Lower lobe of right lung (tissue), 2 donors: ENCODE data around the gene PLEKHN1. TPM values are rescaled to one million over a fixed set of nuclear protein-coding genes. Genes with fewer than 3 reads are reported as not detected.
A peak's percentile ranks its signal among the peaks of the same experiment; 100 is the strongest.

Experiments used
- ATAC-seq, 2 donors: fragments of 200-7000 bp; cut with Tn5 transposase; one replicate each; pipeline ENCODE4 v1.9.1; 2020 to 2022; ENCODE audit warnings: mild to moderate bottlenecking in 2 of 2, moderate library complexity in 2 of 2
- DNase-seq: peaks from one replicate; pipeline ENCODE4 v3.0.0-alpha.2; 2020
- H3K27ac ChIP-seq: fragments of 200-600 bp; one replicate; pipeline ENCODE4 v1.8.0; 2022
- H3K27me3 ChIP-seq: fragments of 200-600 bp; one replicate; pipeline ENCODE4 v1.8.0; 2022; ENCODE audit warnings: low read depth
- H3K36me3 ChIP-seq: fragments of 200-600 bp; one replicate; pipeline ENCODE4 v1.8.0; 2022; ENCODE audit warnings: mild to moderate bottlenecking
- H3K4me1 ChIP-seq: fragments of 200-600 bp; one replicate; pipeline ENCODE4 v1.8.0; 2022
- H3K4me3 ChIP-seq: fragments of 200-600 bp; one replicate; pipeline ENCODE4 v1.8.0; 2022; ENCODE audit warnings: mild to moderate bottlenecking
- H3K9me3 ChIP-seq: fragments of 200-600 bp; one replicate; pipeline ENCODE4 v1.8.0; 2022
- CTCF ChIP-seq: fragments of 200-600 bp; IDR thresholded peaks from one replicate; pipeline ENCODE4 v1.8.0; 2022; ENCODE audit warnings: antibody characterized with exemption, mild to moderate bottlenecking
- intact Hi-C: fragments of 100-400 bp; cut with DNase I; formaldehyde crosslinking; loops from one replicate; pipeline ENCODE4 v1.11.0; 2022
- total RNA-seq: library from RNA; stranded (reverse); fragmentation: NEBNext Ultra II Directional; extraction: Animal tissue kit (Norgen Biotek cat#: 25700); gene quantifications from one replicate; pipeline ENCODE4 v1.2.1, GENCODE V29; 2021
- donor health status: DM: no; HTN: yes; CAD: no; lungs with severe emphysema.

Gene PLEKHN1
- total RNA-seq, 1 donor from 2014 or later, result 1.2 TPM

DNA sequence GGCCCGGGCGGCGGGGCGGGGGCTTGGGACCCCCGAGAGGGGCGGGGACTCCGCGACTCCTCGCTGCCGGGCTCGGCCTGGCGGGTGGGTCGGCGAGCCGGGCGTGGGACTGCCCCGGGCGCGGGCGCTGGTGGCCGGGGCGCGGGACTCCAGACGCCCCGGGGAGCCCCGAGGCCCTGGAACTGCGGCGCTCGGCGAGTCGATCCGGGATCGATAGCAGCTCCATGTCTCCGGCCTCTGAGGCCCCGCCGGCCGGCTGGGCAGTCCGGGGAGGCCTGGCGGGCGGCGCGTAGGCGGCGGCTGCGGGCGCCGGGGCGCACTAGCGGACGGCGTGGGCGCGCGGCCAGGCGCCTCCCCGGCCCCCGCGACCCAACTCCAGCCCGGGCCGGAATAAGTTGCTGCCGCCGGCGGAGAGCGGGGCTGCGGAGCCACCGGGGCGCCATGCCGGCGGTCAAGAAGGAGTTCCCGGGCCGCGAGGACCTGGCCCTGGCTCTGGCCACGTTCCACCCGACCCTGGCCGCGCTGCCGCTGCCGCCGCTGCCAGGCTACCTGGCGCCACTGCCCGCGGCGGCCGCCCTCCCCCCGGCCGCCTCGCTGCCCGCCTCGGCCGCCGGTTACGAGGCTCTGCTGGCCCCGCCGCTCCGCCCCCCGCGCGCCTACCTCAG is 42.2 kb upstream of the PLEKHN1 start:
- no peak for ATAC-seq
- intact Hi-C loops, result no loop called here
- peaks cover 38% of the 10 kb centered on the region for H3K4me1 ChIP-seq

DNA sequence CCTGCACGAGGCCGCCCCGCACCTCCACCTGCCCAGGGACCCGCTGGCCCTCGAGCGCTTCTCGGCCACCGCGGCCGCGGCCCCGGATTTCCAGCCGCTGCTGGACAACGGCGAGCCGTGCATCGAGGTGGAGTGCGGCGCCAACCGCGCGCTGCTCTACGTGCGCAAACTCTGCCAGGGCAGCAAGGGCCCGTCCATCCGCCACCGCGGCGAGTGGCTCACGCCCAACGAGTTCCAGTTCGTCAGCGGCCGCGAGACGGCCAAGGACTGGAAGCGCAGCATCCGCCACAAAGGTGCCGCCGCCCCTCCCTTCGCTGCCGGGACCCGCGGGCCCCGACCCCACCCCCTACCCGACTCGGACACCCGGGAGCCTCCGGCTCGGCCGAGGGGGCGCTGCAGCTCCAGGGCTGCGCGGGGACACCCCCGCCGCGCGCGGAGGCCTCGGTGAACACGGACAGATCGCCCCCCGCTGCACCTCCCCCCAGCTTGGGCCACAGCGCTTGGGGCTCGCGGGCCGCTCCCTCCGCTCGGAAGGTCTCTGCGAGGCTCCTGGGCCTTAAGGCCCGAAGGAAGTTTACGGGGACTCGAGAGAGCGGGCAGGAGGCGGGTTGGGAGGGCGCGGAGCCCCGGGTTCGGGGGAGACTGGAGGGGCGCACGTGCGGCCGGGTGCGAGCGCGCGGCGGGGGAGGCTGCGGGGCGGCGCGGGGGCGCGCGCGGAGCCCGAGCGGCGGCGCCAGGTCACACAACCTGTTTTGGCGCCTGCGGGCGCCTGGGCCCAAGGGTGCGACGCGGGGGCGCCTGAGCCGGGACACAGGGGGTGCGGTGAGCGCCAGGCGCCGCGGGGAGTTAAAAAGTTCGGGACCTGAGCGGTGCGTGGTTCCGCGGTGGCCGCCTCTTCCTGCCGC is 41.4 kb upstream of the PLEKHN1 start:
- H3K9me3 ChIP-seq, result no peaks in the 10 kb centered on the region
- intact Hi-C loops, result no loop called here
- no peaks in the 10 kb centered on the region for H3K36me3 ChIP-seq
- no peak for DNase-seq
- peak overlapping the region; percentile 53 for H3K4me3 ChIP-seq
- peak in 1 of 2 donors; percentile 3 for ATAC-seq
- peaks cover 72% of the 10 kb centered on the region for H3K27me3 ChIP-seq
- H3K4me1 ChIP-seq, result peaks cover 38% of the 10 kb centered on the region
- H3K27ac ChIP-seq, result no peak overlapping the region
- TF ChIP-seq CTCF, result no peak

More for the DNA sequence above, 42.2 kb upstream of the PLEKHN1 start:
- DNase-seq, result no peak
- Histone ChIP-seq H3K9me3 (no peaks in the 10 kb centered on the region), H3K36me3 (no peaks in the 10 kb centered on the region), H3K4me3 (peak overlapping the region; percentile 53), H3K27ac (no peak overlapping the region), H3K27me3 (peaks cover 80% of the 10 kb centered on the region)
- TF ChIP-seq CTCF, result no peak

DNA sequence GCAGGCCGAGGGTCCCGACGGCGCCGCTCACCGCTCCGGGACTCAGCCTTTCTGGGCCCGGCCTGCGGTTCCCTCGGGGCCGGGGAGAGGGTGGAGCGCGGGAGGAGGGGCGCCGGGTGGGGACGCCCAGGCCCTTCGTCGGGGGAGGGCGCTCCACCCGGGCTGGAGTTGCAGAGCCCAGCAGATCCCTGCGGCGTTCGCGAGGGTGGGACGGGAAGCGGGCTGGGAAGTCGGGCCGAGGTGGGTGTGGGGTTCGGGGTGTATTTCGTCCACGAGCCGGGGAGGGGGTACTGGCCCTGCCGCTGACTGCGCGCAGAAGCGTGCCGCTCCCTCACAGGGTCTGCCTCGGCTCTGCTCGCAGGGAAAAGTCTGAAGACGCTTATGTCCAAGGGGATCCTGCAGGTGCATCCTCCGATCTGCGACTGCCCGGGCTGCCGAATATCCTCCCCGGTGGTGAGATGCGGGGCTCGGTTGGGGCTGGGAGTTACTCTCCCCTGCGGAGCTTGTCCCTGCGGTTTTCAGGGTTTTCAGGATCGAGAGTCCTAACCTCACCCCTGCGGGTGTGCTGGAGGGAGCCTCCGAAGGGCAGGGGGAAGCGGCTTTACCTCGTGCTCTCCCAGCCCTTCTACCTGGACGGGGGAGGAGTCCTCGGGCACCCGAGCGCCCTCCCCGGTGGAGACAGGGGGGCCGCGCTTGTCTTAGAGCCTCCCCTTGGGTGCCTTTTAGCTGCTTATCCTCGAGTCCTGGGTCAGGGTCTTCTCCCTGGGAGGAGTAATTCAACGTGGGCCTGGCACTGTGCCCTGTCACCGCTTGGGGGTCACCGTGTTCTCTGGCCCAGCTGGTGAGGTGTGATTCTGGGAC is 40.5 kb upstream of the PLEKHN1 start:
- H3K4me3 ChIP-seq, result peak overlapping the region; percentile 53
- DNase-seq (no peak), ATAC-seq (no peak)
- H3K27me3 ChIP-seq, result peaks cover 71% of the 10 kb centered on the region
- no peaks in the 10 kb centered on the region for H3K9me3 ChIP-seq
- H3K27ac ChIP-seq, result no peak overlapping the region
- no peak for TF ChIP-seq CTCF
- H3K36me3 ChIP-seq, result no peaks in the 10 kb centered on the region
- intact Hi-C loops, result no loop called here
- peaks cover 29% of the 10 kb centered on the region for H3K4me1 ChIP-seq

- TF ChIP-seq CTCF, result no peak
- Histone ChIP-seq H3K27me3 (peaks cover 60% of the 10 kb centered on the region), H3K4me1 (peaks cover 22% of the 10 kb centered on the region)
These were observed 39.0 kb upstream of the PLEKHN1 start for GRCh38 chr1:927234-927633.

DNA sequence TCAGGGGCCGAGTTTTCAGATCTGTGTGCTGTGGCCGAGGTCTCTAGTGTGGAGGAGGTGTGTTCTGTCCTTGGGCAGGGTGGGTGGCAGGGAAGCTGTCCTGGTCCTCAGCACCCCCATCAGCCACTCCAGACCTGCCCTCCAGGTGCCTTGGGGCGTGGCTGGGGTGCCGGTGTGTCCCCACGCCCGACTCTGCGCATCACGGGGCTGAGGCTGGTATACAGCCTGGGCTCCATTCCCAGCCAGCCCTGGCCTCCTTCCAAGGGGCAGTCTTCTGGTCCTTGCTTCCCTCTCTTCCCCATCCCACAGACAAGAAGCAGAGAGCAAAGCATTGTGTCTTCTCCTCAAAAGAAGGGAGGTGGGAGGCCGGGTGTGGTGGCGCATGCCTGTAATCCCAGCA is 38.5 kb upstream of the PLEKHN1 start:
- Histone ChIP-seq H3K4me1 (peaks cover 25% of the 10 kb centered on the region), H3K27me3 (peaks cover 60% of the 10 kb centered on the region), H3K9me3 (no peaks in the 10 kb centered on the region), H3K4me3 (no peak overlapping the region), H3K27ac (no peak overlapping the region), H3K36me3 (no peaks in the 10 kb centered on the region)
- DNase-seq (no peak), ATAC-seq (no peak)
- no peak for TF ChIP-seq CTCF
- intact Hi-C loops, result no loop called here

More at GRCh38 chr1:927234-927633, 39.0 kb upstream of the PLEKHN1 start:
- Histone ChIP-seq H3K27ac (no peak overlapping the region), H3K4me3 (no peak overlapping the region), H3K36me3 (no peaks in the 10 kb centered on the region), H3K9me3 (no peaks in the 10 kb centered on the region)
- ATAC-seq (no peak), DNase-seq (no peak)
- intact Hi-C loops, result no loop called here
